GM12874 (cell line): Measurements from ENCODE around the gene PARP8.

Experiments
- TF ChIP-seq, protein P1 (sequence below): IDR thresholded peaks from 2 replicates; pipeline ENCODE4 v1.5.1; 2011; ENCODE audit warnings: low read depth, mild to moderate bottlenecking, control low read depth, low read length, moderate library complexity; ENCODE audit not compliant: insufficient read depth

The PARP8 gene

DNA sequence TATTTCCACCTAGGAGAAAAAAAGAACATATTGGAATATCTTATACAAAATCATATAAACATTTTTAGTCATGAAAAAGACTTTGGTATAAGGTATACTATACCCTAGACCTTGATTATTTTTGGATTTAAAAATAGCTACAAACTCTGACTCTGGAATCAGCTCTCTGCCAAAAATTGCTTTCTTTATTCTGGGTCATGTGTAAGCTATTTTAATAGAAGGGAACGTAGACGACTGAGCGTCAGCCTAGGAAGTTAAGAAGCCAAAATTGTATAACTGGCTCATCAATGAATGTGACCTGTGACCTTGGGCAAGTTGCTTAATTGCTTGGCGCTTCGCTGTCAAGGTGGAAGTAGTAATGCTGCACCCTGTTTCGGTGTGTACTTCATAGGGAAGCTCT, 157.1 kb downstream of the PARP8 start:
- TF ChIP-seq, protein P1, sequence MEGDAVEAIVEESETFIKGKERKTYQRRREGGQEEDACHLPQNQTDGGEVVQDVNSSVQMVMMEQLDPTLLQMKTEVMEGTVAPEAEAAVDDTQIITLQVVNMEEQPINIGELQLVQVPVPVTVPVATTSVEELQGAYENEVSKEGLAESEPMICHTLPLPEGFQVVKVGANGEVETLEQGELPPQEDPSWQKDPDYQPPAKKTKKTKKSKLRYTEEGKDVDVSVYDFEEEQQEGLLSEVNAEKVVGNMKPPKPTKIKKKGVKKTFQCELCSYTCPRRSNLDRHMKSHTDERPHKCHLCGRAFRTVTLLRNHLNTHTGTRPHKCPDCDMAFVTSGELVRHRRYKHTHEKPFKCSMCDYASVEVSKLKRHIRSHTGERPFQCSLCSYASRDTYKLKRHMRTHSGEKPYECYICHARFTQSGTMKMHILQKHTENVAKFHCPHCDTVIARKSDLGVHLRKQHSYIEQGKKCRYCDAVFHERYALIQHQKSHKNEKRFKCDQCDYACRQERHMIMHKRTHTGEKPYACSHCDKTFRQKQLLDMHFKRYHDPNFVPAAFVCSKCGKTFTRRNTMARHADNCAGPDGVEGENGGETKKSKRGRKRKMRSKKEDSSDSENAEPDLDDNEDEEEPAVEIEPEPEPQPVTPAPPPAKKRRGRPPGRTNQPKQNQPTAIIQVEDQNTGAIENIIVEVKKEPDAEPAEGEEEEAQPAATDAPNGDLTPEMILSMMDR: no peak

DNA sequence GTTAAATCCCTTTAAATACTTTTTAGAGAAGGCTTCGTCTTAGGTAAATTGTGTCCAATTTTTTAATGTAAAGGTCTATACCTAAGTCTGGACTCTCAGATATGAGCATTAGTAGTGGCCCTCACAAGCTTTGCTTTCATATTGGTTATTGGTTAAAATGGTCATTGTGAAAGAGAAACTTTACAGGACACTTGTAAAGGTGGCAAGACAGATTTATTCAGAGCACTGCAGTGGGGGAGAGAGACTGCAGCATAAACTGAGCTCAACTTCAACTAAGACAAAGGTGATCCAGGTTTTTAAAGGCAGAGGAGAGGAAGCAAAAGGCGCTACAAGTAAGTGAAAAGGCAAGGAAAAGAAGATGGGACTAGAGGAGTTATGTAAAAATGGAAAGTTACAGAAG, 157.7 kb downstream of the PARP8 start:
- TF ChIP-seq, protein P1: no peak

DNA sequence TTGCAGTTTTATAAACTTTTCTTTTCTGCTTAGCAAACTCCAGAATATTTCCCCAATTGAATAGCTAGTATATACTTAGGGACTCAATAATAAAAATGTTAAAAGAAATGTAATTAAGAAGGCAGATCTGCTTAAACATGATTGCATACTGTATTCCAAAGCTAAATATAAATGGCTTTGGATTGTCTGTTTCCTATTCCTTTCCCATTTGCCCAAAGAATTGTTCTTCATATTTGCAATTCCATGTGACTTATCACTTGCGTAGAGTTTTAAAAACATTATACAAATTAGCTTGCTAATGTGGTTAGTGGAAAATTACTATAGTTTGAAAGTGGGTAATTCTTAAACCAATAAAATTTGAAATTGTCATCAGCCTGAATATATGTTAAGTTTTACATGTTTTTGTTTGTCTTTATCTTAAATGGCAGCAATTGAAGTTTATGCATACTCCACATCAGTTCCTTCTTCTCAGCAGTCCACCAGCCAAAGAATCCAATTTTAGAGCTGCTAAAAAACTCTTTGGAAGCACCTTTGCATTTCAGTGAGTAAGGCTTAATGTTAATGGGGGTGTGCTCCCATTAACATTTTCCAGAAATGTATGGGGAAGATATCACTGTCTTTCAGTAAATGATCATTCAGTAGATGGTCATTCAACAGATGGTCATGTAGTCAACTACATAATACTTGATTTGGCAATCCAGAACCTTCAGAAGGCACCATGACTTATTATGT, 161.2 kb downstream of the PARP8 start:
- TF ChIP-seq, protein P1: no peak

DNA sequence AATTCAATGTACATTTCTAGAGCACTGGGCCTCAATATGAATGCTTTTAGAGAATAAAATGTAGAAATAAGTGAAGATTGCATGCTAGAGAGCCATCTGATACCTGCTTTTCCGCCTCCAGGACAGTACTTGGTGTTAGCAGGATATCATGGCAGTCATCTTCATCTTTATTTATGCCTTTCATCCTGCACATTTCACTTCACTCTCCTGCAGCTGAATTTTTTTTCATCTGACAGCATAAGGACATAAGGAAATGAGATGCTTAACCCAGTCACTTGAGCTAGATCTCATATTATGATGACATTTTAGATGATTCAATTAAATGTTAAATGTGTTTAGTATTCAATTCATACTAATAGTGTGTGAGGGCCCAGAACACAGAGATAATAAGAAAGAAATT, 162.6 kb downstream of the PARP8 start:
- TF ChIP-seq, protein P1: no peak

DNA sequence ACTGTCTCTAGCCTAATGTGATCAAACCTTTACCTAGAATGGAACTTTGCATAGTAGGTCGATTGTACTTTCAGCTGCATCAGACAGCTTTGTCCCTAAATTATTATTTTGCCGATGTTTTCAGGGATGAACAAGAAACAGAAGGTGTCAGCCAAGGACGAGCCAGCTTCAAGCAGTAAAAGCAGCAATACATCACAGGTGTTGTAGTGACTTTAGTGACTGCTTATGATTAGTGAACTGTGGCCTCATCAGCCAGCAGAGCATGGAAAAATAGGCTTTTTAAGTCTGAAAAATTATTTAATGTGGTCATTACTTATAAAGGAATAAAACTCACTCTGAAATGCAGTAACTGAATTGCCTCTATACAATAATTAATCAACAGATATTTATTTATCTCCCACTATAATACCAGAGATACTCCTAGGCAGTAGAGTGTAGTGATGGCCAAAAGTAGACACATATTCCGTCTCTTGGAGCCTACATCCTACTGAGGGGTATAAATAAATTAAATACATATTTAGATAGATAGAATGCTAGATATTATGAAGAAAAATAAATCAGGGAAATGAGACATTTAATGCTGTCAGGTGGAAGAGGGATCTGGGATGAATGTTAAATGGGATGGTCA, 166.3 kb downstream of the PARP8 start:
- TF ChIP-seq, protein P1: no peak

DNA sequence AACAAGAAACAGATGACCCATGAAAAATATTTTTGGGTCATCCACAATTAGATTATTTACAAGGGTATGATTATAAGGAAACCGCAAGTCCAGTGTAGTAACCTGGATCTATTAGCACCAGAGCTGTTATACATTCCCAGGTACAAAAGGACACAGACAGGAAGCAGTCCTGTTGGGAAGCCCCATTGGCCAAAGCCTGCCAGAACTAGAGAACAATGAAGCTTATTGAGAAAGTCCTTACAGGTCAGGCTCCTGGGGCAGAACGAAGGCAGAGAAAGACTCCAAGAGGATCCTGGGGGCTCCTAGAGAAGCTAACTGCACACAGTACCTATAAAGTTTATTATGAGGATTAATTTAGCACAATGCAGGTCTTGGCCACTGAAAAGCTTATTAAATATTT, 169.9 kb downstream of the PARP8 start:
- TF ChIP-seq, protein P1: no peak

DNA sequence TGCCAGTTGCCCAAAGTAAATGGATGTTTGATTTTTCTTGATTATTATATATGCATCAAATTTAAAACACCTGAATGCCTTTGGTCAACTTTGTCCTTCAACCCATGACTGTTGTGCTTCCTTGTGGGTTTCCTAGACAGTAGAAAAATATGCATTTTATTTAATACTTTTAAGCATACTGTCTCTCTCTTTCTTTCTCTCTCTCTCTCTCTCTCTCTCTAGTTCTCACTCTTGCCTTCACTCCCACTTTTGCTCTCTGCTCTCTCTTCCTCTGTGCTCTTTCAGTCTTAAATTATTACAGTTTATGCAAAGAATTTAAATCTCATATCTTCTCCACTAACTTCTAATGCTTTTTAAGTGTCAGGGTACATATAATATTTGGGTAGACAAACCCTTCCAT, 173.0 kb downstream of the PARP8 start:
- TF ChIP-seq, protein P1: no peak
